CD4-positive, alpha-beta T cell treated with Interleukin-6 at 100 ng/mL for 8 hours (primary cell): Measurements from ENCODE around the gene PRTG.

ENCODE experiments used
- DNase-seq: peaks from one replicate; pipeline ENCODE4 v3.0.0-alpha.2; 2020; ENCODE audit warnings: mixed read lengths, low spot score

The PRTG gene

DNA sequence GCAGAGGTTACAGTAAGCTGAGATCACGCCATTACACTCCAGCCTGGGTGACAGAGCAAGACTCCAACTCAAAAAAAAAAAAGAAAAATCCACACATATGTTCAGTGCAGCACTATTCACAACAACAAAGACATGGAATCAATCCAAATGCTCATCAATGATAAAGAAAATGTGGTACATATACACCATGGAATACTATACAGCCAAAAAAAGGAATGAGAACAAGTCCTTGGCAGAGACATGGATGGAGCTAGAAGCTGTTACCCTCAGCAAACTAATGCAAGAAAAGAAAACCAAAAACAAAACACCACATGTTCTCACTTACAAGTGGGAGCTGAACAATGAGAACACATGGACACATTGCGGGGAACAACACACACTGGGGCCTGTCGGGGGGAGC is 180.4 kb downstream of the PRTG start:
- no peak for DNase-seq
